MM.1S (cell line): Measurements from ENCODE around the gene KCND3.

ENCODE experiments used
- EZH2 ChIP-seq: fragments of 300-600 bp; sonication (generic); optimal IDR thresholded peaks from 2 replicates; pipeline ENCODE3; 2017; ENCODE audit warnings: low read depth, mild to moderate bottlenecking, antibody characterized with exemption, low read length, mixed read lengths
- TF ChIP-seq, protein P1 (sequence below): fragments of 300-600 bp; sonication (generic); IDR thresholded peaks from 2 replicates; pipeline ENCODE4 v1.5.1; 2016; ENCODE audit warnings: antibody characterized with exemption, low read length, mixed read lengths

DNA sequence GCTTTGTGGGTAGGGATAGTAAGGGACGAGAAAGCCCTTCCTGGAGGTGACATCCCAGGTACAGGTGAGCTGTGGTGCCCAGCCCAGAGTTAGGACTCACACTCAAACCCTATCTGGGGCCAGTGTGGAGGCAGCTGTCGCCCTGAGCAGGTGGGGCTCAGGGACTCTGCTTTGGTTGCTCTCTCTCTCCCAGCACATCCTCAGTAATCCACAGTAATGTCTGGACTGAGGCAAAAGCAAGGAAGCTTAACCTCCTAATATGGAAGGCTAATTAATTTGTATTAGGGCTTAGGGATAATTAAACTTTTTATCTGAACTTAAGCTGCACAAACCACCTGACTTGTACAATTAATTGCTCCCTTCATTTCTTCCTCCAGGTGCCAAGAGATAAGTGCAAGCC lies 195.5 kb downstream of the KCND3 start:
- TF ChIP-seq, protein P1, sequence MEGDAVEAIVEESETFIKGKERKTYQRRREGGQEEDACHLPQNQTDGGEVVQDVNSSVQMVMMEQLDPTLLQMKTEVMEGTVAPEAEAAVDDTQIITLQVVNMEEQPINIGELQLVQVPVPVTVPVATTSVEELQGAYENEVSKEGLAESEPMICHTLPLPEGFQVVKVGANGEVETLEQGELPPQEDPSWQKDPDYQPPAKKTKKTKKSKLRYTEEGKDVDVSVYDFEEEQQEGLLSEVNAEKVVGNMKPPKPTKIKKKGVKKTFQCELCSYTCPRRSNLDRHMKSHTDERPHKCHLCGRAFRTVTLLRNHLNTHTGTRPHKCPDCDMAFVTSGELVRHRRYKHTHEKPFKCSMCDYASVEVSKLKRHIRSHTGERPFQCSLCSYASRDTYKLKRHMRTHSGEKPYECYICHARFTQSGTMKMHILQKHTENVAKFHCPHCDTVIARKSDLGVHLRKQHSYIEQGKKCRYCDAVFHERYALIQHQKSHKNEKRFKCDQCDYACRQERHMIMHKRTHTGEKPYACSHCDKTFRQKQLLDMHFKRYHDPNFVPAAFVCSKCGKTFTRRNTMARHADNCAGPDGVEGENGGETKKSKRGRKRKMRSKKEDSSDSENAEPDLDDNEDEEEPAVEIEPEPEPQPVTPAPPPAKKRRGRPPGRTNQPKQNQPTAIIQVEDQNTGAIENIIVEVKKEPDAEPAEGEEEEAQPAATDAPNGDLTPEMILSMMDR, result no peak
- no peak for TF ChIP-seq EZH2
